Endometrial microvascular endothelial cells (primary cell): ENCODE measurements around the gene HOXC13. TPM values are rescaled to one million over a fixed set of nuclear protein-coding genes. Genes with fewer than 3 reads are reported as not detected.

Source experiments
- in situ Hi-C: cut with HindIII; loops from 2 replicates; pipeline ENCODE4 v1.10.0; 2017; ENCODE audit warnings: low sequenced_read_pairs, low pct_unique_long_range_greater_than_20kb; ENCODE audit errors: inconsistent ontology term
- total RNA-seq: library from RNA; depleted of rRNA; stranded (reverse); fragments of >200 nt; gene quantifications from one replicate; pipeline ENCODE4 v1.2.3, GENCODE V29; 2015; ENCODE audit errors: inconsistent ontology term

The HOXC13 gene
- total RNA-seq, 1 donor from 2014 or later = not detected

- in situ Hi-C loops = no loop called here
Measured at GRCh38 chr12:53952871-53953734, 14.5 kb downstream of the HOXC13 start.

DNA sequence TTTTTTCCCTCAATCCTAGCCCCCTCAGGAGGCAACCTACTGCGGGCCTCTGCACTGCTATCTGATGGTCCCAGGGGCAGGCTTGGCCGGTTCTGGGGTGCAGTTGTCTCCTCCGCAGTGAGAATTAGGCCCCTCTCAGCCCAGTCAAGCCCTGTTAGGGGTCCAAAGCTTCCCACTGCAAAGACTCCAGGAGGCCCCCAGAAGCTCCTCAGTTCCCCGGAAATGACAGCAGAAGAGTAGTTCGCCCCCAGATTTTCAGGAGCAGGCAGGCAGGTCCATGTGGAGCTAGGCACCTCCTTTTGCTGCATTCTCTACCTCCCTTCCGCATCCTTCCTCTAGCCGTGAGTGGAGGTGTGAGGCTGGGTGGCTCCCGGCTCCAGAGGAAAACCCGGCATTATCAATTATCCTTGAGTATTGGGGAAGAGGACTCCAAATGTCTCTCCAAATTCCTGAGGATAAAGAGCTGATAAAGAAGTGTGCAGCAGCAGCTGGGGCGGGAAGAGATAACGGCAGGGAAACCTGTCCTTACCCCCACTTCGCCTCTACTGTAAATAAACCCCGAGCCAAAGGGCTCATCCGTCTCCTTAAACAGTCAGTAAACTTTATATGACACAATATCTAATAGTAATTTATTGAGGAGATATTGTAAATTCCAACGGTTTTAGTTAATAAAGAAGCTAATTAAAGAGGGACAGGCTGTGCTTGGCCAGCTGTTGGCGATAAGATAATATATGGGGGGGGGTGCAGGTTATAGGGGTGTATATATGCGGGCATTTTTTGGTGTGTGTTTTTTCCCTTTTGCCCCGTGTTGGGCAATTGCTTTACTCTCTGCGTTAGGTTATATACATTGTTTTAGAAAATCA, 15.4 kb downstream of the HOXC13 start:
- in situ Hi-C loops = no loop called here

- in situ Hi-C loops = no loop called here
Measured at GRCh38 chr12:53954694-53955035, 16.0 kb downstream of the HOXC13 start, which contains the start of gene HOXC12. HOXC12 (plus strand) TSS chr12:53954903; CDS start chr12:53954930, 27 bp downstream.

- in situ Hi-C loops = no loop called here
Measured at GRCh38 chr12:53955036-53955775, 16.6 kb downstream of the HOXC13 start.

DNA sequence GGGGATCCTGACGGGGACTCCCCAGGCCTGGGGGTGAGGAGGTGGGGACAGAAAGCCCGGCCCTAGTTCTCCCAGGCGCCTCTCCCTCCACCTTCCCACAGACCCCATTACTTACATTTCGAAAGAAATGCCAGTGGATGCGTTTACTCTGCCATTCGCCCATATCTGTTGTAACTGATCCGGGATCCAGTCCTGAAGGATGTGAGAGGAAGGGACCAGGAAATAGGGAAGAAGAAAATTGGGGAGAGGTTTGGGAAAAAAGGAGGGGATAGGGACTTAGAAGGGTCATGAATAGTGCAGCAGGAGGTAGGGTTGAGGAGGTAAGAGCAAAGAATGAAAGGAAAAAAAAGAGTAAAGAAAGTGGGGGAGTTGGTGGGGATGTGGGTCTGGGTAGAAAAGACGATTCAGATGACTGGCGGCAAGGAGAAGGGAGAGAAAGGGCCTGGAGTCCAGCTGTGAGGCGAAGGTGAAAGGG, 17.2 kb downstream of the HOXC13 start:
- in situ Hi-C loops = no loop called here

DNA sequence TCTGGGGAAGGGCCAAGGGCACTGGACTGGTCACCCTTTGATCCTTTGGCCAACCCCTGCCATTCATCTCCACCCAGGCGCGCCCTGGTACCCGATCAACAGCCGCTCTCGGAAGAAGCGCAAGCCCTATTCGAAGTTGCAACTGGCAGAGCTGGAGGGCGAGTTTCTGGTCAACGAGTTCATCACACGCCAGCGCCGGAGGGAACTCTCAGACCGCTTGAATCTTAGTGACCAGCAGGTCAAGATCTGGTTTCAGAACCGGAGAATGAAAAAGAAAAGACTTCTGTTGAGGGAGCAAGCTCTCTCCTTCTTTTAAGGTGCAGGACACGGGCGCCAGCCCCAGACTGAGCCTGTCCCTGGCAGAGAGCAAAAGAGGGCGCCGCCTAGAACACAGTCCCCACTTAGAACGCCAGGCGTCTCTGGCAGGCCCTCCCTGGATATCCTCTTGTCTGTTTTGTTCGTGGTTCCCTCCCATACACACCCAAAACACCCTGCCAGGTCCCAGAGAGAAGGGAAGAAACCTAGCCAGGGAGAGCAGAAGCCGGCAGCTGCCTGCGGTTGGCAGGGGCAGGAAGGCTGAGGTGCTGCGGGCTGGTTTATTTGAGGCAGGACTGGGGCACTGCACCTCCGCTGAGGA, 17.7 kb downstream of the HOXC13 start:
- in situ Hi-C loops = no loop called here

GRCh38 chr12:53956914-53957536, 18.4 kb downstream of the HOXC13 start:
- in situ Hi-C loops = no loop called here

DNA sequence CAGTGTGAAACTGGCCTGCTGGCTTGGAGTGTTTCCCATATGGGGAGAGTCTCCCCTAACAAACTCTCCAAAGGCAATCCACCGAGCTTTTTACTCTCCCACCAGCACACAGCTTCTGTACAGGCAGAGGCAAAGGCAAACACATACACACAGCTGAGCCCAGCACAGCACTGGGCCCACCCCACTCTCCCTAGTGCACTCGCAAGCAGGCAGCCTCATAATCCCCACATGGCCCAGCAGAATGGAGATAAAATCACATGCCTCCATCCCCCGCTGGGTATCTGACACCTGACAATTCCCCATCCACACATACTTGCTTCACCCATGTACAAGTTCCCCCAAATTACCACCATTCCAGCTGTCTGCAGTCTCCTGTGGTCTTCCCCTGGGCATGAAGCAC, 19.5 kb downstream of the HOXC13 start:
- in situ Hi-C loops = no loop called here

DNA sequence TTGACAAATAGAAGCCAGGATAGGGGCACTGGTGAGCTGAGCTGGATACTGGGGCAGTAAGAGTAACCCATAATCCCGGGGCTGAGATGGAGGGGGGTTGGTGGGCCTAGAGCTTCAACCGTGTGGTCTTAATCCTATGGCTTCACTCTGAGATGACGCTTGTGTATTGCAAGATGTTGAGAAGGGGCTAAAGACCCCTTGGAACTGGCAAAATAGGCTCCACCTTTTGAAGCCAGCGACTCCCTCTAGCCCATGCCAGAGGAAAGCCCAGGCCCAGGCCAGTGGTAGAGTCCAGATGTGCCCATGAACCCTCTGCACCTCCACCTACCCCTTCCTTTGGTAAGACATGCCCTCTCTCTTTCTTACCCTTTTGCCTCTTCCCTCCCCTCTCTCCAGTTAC, 20.7 kb downstream of the HOXC13 start:
- in situ Hi-C loops = no loop called here

DNA sequence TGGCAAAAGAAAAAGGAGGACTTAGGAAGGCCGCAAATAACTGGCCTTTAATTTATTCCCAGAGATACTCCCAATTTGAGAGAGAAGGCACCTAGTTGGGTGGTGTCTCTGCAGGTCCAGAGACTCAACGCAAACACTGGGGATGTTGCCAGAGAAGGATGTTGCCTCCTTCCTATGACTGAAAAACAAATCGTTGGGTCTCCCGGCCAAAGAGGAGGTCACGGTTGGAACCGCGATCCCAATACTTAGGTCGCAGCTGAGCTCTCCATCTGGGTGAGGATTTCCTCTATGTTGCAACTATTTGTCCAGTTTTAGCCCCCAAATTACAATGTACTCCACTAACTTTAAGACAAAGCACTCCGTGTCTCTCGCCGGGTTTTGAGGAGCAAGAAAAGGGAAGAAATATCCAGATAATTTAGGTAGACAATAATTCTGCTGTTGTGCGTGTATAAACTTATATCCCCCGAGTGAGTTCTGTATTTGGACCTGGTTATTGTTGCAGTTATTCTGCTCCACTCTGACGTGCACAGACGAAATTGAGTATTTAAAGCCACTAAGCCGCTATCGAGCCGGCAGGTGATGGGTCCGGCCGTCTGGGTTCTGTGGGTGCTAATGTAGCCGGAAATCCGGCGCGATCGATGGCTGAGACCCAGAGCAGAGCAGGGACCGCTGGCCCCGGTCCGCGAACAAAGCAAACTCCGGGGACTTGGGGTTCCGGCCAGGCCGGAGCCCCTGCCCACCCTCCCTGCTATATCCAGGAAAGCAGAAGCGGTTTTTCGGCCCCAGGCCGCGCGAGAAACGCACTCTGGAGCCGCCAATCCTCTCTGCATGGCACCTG, 21.8 kb downstream of the HOXC13 start:
- in situ Hi-C loops = no loop called here

- in situ Hi-C loops = no loop called here
Measured at GRCh38 chr12:53961025-53961761, 22.6 kb downstream of the HOXC13 start.

DNA sequence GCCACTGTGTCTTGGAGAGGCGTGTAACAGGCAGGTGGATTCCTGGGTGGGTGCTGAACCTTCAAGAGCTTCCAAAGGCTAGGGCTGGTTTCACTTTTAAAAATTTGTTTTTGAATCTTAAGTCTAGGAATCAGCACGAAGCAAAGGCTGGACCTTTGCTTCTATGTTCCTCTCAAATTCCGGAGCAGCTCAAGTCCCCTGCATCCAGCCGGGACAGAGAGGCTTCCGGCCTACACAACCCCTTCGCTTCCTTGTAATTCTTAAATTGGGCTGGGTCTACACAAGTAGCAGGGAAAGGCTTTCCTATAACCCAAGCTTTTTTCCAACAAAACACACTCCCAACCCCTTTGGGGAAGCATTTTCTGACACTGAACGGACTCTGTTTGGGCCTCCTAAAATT, 24.4 kb downstream of the HOXC13 start:
- in situ Hi-C loops = no loop called here

GRCh38 chr12:53963434-53964314, 25.0 kb downstream of the HOXC13 start:
- in situ Hi-C loops = no loop called here

GRCh38 chr12:53964315-53964713, 25.7 kb downstream of the HOXC13 start:
- in situ Hi-C loops = no loop called here

GRCh38 chr12:53965281-53966084, 26.9 kb downstream of the HOXC13 start:
- in situ Hi-C loops = no loop called here
